ENCODE results near the gene GOLGA7B.

GOLGA7B gene

GRCh38 chr10:97886286-97886685, 36.6 kb downstream of the GOLGA7B start:
- no peaks in the 10 kb centered on the region for H3K9me3 ChIP-seq (ENCODE audit: control insufficient read depth, insufficient read depth, low read length)
- no peak overlapping the region for H3K4me3 ChIP-seq (ENCODE audit: low read depth, low read length)
- H3K27ac ChIP-seq (ENCODE audit: low read depth, low read length), result no peak overlapping the region
- peaks cover 16% of the 10 kb centered on the region for H3K4me1 ChIP-seq (ENCODE audit: control insufficient read depth, insufficient read depth, low read length)
- H3K27me3 ChIP-seq (ENCODE audit: control insufficient read depth, insufficient read depth, low read length), result no peaks in the 10 kb centered on the region; the same call in 1 of the 2 replicates
- no peak overlapping the region for H3K9ac ChIP-seq (ENCODE audit: low read depth, low read length)
- H3K36me3 ChIP-seq (ENCODE audit: control insufficient read depth, insufficient read depth, low read length), result no peaks in the 10 kb centered on the region

GRCh38 chr10:97887399-97887798, 37.8 kb downstream of the GOLGA7B start:
- Histone ChIP-seq H3K9me3 (ENCODE audit: control insufficient read depth, insufficient read depth, low read length) (no peaks in the 10 kb centered on the region), H3K4me1 (ENCODE audit: control insufficient read depth, insufficient read depth, low read length) (peaks cover 16% of the 10 kb centered on the region), H3K36me3 (ENCODE audit: control insufficient read depth, insufficient read depth, low read length) (no peaks in the 10 kb centered on the region), H3K27ac (ENCODE audit: low read depth, low read length) (no peak overlapping the region), H3K4me3 (ENCODE audit: low read depth, low read length) (no peak overlapping the region), H3K9ac (ENCODE audit: low read depth, low read length) (no peak overlapping the region), H3K27me3 (ENCODE audit: control insufficient read depth, insufficient read depth, low read length) (no peaks in the 10 kb centered on the region; the same call in 1 of the 2 replicates)

- H3K4me1 ChIP-seq (ENCODE audit: control insufficient read depth, insufficient read depth, low read length), result peaks cover 16% of the 10 kb centered on the region
- peak overlapping the region; percentile 55 for H3K27ac ChIP-seq (ENCODE audit: low read depth, low read length)
These were observed 38.5 kb downstream of the GOLGA7B start for GRCh38 chr10:97888134-97888533.

GRCh38 chr10:97888641-97889262, 39.1 kb downstream of the GOLGA7B start:
- no peaks in the 10 kb centered on the region for H3K9me3 ChIP-seq (ENCODE audit: control insufficient read depth, insufficient read depth, low read length)
- H3K4me3 ChIP-seq (ENCODE audit: low read depth, low read length), result no peak overlapping the region
- peak overlapping the region; percentile 63 for H3K27ac ChIP-seq (ENCODE audit: low read depth, low read length)
- H3K9ac ChIP-seq (ENCODE audit: low read depth, low read length), result no peak overlapping the region
- no peaks in the 10 kb centered on the region; the same call in 1 of the 2 replicates for H3K27me3 ChIP-seq (ENCODE audit: control insufficient read depth, insufficient read depth, low read length)
- H3K36me3 ChIP-seq (ENCODE audit: control insufficient read depth, insufficient read depth, low read length), result no peaks in the 10 kb centered on the region
- H3K4me1 ChIP-seq (ENCODE audit: control insufficient read depth, insufficient read depth, low read length), result peaks cover 16% of the 10 kb centered on the region

More at GRCh38 chr10:97888134-97888533, 38.5 kb downstream of the GOLGA7B start:
- no peaks in the 10 kb centered on the region; the same call in 1 of the 2 replicates for H3K27me3 ChIP-seq (ENCODE audit: control insufficient read depth, insufficient read depth, low read length)
- H3K36me3 ChIP-seq (ENCODE audit: control insufficient read depth, insufficient read depth, low read length), result no peaks in the 10 kb centered on the region
- H3K9me3 ChIP-seq (ENCODE audit: control insufficient read depth, insufficient read depth, low read length), result no peaks in the 10 kb centered on the region
- no peak overlapping the region for H3K4me3 ChIP-seq (ENCODE audit: low read depth, low read length)
- no peak overlapping the region for H3K9ac ChIP-seq (ENCODE audit: low read depth, low read length)

GRCh38 chr10:97889461-97890265, 40.0 kb downstream of the GOLGA7B start:
- H3K9ac ChIP-seq (ENCODE audit: low read depth, low read length), result 0 out of 2 replicates have a peak overlapping the region, but pooled peaks have one; percentile 36
- no peaks in the 10 kb centered on the region for H3K27me3 ChIP-seq (ENCODE audit: control insufficient read depth, insufficient read depth, low read length)
- H3K4me3 ChIP-seq (ENCODE audit: low read depth, low read length), result no peak overlapping the region
- peak overlapping the region; percentile 63 for H3K27ac ChIP-seq (ENCODE audit: low read depth, low read length)
- no peaks in the 10 kb centered on the region for H3K36me3 ChIP-seq (ENCODE audit: control insufficient read depth, insufficient read depth, low read length)
- no peaks in the 10 kb centered on the region for H3K9me3 ChIP-seq (ENCODE audit: control insufficient read depth, insufficient read depth, low read length)
- peaks cover 16% of the 10 kb centered on the region for H3K4me1 ChIP-seq (ENCODE audit: control insufficient read depth, insufficient read depth, low read length)

GRCh38 chr10:97891497-97892167, 42.0 kb downstream of the GOLGA7B start:
- Histone ChIP-seq H3K9ac (ENCODE audit: low read depth, low read length) (no peak overlapping the region), H3K4me3 (ENCODE audit: low read depth, low read length) (no peak overlapping the region), H3K4me1 (ENCODE audit: control insufficient read depth, insufficient read depth, low read length) (peaks cover 16% of the 10 kb centered on the region), H3K9me3 (ENCODE audit: control insufficient read depth, insufficient read depth, low read length) (no peaks in the 10 kb centered on the region), H3K27ac (ENCODE audit: low read depth, low read length) (no peak overlapping the region), H3K36me3 (ENCODE audit: control insufficient read depth, insufficient read depth, low read length) (no peaks in the 10 kb centered on the region), H3K27me3 (ENCODE audit: control insufficient read depth, insufficient read depth, low read length) (no peaks in the 10 kb centered on the region)

- Histone ChIP-seq H3K36me3 (ENCODE audit: control insufficient read depth, insufficient read depth, low read length) (no peaks in the 10 kb centered on the region), H3K4me3 (ENCODE audit: low read depth, low read length) (no peak overlapping the region), H3K9ac (ENCODE audit: low read depth, low read length) (no peak overlapping the region), H3K27me3 (ENCODE audit: control insufficient read depth, insufficient read depth, low read length) (no peaks in the 10 kb centered on the region), H3K4me1 (ENCODE audit: control insufficient read depth, insufficient read depth, low read length) (peaks cover 16% of the 10 kb centered on the region), H3K27ac (ENCODE audit: low read depth, low read length) (no peak overlapping the region), H3K9me3 (ENCODE audit: control insufficient read depth, insufficient read depth, low read length) (no peaks in the 10 kb centered on the region)
These were observed 42.9 kb downstream of the GOLGA7B start for GRCh38 chr10:97892506-97892905.

- H3K9ac ChIP-seq (ENCODE audit: low read depth, low read length), result no peak overlapping the region
- no peaks in the 10 kb centered on the region for H3K9me3 ChIP-seq (ENCODE audit: control insufficient read depth, insufficient read depth, low read length)
- H3K4me3 ChIP-seq (ENCODE audit: low read depth, low read length), result no peak overlapping the region
- no peaks in the 10 kb centered on the region for H3K36me3 ChIP-seq (ENCODE audit: control insufficient read depth, insufficient read depth, low read length)
- H3K27me3 ChIP-seq (ENCODE audit: control insufficient read depth, insufficient read depth, low read length), result no peaks in the 10 kb centered on the region
- peaks cover 16% of the 10 kb centered on the region for H3K4me1 ChIP-seq (ENCODE audit: control insufficient read depth, insufficient read depth, low read length)
- no peak overlapping the region for H3K27ac ChIP-seq (ENCODE audit: low read depth, low read length)
These were observed 43.3 kb downstream of the GOLGA7B start for GRCh38 chr10:97892939-97893338.

GRCh38 chr10:97894092-97894491, 44.4 kb downstream of the GOLGA7B start:
- Histone ChIP-seq H3K36me3 (ENCODE audit: control insufficient read depth, insufficient read depth, low read length) (no peaks in the 10 kb centered on the region), H3K4me3 (ENCODE audit: low read depth, low read length) (no peak overlapping the region), H3K27ac (ENCODE audit: low read depth, low read length) (no peak overlapping the region), H3K9ac (ENCODE audit: low read depth, low read length) (no peak overlapping the region), H3K4me1 (ENCODE audit: control insufficient read depth, insufficient read depth, low read length) (peaks cover 10% of the 10 kb centered on the region), H3K27me3 (ENCODE audit: control insufficient read depth, insufficient read depth, low read length) (no peaks in the 10 kb centered on the region), H3K9me3 (ENCODE audit: control insufficient read depth, insufficient read depth, low read length) (no peaks in the 10 kb centered on the region)

GRCh38 chr10:97895084-97895483, 45.4 kb downstream of the GOLGA7B start:
- Histone ChIP-seq H3K36me3 (ENCODE audit: control insufficient read depth, insufficient read depth, low read length) (no peaks in the 10 kb centered on the region), H3K27me3 (ENCODE audit: control insufficient read depth, insufficient read depth, low read length) (no peaks in the 10 kb centered on the region)

GRCh38 chr10:97895915-97896314, 46.3 kb downstream of the GOLGA7B start:
- Histone ChIP-seq H3K9me3 (ENCODE audit: control insufficient read depth, insufficient read depth, low read length) (no peaks in the 10 kb centered on the region), H3K27me3 (ENCODE audit: control insufficient read depth, insufficient read depth, low read length) (no peaks in the 10 kb centered on the region), H3K36me3 (ENCODE audit: control insufficient read depth, insufficient read depth, low read length) (no peaks in the 10 kb centered on the region), H3K27ac (ENCODE audit: low read depth, low read length) (no peak overlapping the region), H3K4me3 (ENCODE audit: low read depth, low read length) (no peak overlapping the region), H3K4me1 (ENCODE audit: control insufficient read depth, insufficient read depth, low read length) (no peaks in the 10 kb centered on the region), H3K9ac (ENCODE audit: low read depth, low read length) (no peak overlapping the region)

More at GRCh38 chr10:97895084-97895483, 45.4 kb downstream of the GOLGA7B start:
- H3K4me1 ChIP-seq (ENCODE audit: control insufficient read depth, insufficient read depth, low read length), result peaks cover under 1% of the 10 kb centered on the region; the same call in 1 of the 2 replicates
- H3K27ac ChIP-seq (ENCODE audit: low read depth, low read length), result no peak overlapping the region
- H3K4me3 ChIP-seq (ENCODE audit: low read depth, low read length), result no peak overlapping the region
- H3K9me3 ChIP-seq (ENCODE audit: control insufficient read depth, insufficient read depth, low read length), result no peaks in the 10 kb centered on the region
- H3K9ac ChIP-seq (ENCODE audit: low read depth, low read length), result no peak overlapping the region
